ENCODE measurements around the gene PMM2.

The PMM2 gene

GRCh38 chr16:8882725-8883377 lies 85.2 kb downstream of the PMM2 start:
- POLR2A ChIA-PET = interaction anchor here (1.1 kb wide), 1 partner anchor 14 kb away, joined by 3 read pairs; the partner anchor contains the start of gene CARHSP1
- DNase-seq (ENCODE audit: extremely low spot score) = no peak
- CTCF ChIA-PET = no interaction called here
- TF ChIP-seq L3MBTL2 (conservative IDR thresholded peaks at IDR 0.05) (no peak), NFRKB (IDR thresholded peaks at IDR 0.05) (no peak), BHLHE40 (IDR thresholded peaks at IDR 0.05; ENCODE audit: borderline replicate concordance) (no peak), FOXM1 (IDR thresholded peaks at IDR 0.05; ENCODE audit: borderline replicate concordance) (no peak), TARDBP (IDR thresholded peaks at IDR 0.05) (no peak), ARNT (IDR thresholded peaks at IDR 0.05) (no peak), LEF1 (IDR thresholded peaks at IDR 0.05; ENCODE audit: borderline replicate concordance) (no peak), HDGF (IDR thresholded peaks at IDR 0.05; ENCODE audit: borderline replicate concordance) (no peak), ELF4 (IDR thresholded peaks at IDR 0.05) (no peak), FOXK2 (IDR thresholded peaks at IDR 0.05) (no peak), FOXA1 (IDR thresholded peaks at IDR 0.05) (no peak), ZNF384 (IDR thresholded peaks at IDR 0.05) (no peak), CTBP1 (IDR thresholded peaks at IDR 0.05; ENCODE audit: borderline replicate concordance) (no peak), SUZ12 (IDR thresholded peaks at IDR 0.05) (no peak), SP1 (IDR thresholded peaks at IDR 0.05) (no peak)
- TF ChIP-seq, protein P1, sequence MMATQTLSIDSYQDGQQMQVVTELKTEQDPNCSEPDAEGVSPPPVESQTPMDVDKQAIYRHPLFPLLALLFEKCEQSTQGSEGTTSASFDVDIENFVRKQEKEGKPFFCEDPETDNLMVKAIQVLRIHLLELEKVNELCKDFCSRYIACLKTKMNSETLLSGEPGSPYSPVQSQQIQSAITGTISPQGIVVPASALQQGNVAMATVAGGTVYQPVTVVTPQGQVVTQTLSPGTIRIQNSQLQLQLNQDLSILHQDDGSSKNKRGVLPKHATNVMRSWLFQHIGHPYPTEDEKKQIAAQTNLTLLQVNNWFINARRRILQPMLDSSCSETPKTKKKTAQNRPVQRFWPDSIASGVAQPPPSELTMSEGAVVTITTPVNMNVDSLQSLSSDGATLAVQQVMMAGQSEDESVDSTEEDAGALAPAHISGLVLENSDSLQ (IDR thresholded peaks at IDR 0.05) = no peak

DNA sequence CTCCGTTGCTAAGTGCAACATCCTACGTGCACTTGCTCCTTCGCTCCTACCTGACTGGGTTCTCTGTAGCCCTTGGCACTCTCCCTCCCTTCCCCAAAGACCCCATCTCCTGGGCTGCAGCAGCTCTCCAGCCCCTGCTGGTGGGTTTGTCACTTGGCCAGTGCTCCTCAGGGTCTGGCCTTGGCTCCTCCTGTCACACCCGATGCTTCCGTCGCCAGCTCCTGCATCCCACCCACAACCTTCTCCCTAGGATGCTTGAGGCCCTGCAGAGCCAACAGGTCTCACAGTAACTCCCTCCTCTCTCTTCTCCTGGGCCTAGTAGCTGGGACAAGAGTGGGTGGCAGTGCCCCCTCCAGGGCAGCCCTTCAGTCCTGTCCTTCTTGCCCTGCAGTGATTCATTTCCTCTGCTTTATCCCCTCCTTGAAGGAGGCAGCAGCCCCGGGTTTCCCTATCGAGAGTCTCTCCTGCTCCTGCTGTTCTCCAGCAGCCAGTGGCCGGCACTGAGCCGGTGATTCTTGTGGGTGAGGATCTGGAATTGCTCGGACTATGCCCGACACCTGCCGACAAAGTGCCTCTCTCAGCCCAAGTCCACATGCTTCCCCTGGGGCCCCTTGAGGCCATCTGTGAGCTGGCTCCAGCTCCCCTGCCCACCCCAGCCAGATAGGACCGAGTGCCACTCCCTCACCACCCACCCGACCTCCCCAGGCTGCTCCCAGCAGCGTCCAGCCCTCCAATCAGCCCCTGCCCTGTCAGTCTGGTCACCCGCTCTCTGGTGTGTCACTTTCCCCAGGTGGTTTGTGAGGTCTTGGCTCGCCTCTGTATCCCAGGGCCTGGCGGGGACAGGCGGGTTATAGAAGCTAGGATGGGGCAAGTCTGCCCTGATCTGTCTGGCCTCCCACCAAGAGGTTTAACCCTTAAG lies 88.3 kb downstream of the PMM2 start:
- POLR2A ChIA-PET = interaction anchor here (1.2 kb wide), 1 partner anchor 17 kb away, joined by 4 read pairs; the partner anchor contains the start of gene CARHSP1
- CTCF ChIA-PET = no interaction called here
- TF ChIP-seq NFRKB (IDR thresholded peaks at IDR 0.05) (no peak), CTBP1 (IDR thresholded peaks at IDR 0.05; ENCODE audit: borderline replicate concordance) (no peak), FOXK2 (IDR thresholded peaks at IDR 0.05) (no peak), TARDBP (IDR thresholded peaks at IDR 0.05) (no peak)
- no peak for DNase-seq (ENCODE audit: extremely low spot score)

DNA sequence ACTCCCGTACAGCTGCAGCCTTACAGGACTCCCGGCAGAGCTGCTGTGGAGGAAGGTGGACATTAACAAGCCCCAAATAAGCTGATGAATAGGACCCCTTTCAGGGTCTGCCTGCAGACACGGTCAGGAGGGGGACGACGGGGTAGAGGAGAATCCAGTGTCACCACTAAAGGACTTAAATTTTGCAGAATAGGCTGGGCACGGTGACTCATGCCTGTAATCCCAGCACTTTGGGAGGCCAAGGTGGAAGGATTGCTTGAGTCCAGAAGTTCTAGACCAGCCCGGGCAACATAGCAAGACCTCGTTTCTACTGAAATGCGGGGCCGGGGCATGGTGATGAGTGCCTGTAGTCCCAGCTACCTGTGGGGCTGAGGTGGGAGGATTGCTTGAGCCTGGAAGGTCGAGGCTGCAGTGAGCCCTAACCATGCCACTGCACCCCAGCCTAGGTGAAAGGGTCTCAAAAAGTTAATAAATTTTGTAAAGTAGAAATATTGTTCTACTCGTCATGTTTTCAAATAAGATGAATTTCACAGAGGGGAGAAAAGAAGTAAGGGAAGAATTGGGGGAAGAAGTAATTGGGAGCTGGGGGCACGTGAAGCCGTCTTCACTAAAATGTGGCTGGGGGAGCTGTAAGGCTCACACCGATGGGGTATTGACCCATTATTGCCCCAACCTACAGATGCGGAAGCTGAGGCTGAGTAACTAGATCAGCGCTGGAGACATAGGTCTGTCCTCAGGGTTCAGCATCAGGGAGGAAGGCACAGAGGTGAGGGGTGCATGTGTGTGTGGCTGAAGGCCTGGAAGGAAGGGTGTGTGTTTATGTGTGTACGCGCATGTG lies 89.2 kb downstream of the PMM2 start:
- ChIA-PET POLR2A (interaction anchor here (1.2 kb wide), 1 partner anchor 18 kb away, joined by 4 read pairs; the partner anchor contains the start of gene CARHSP1), CTCF (no interaction called here)
- no peak for TF ChIP-seq FOXM1 (IDR thresholded peaks at IDR 0.05; ENCODE audit: borderline replicate concordance)
- no peak for TF ChIP-seq LEF1 (IDR thresholded peaks at IDR 0.05; ENCODE audit: borderline replicate concordance)
- no peak for TF ChIP-seq TARDBP (IDR thresholded peaks at IDR 0.05)
- no peak for TF ChIP-seq SP1 (IDR thresholded peaks at IDR 0.05)
- no peak for TF ChIP-seq SUZ12 (IDR thresholded peaks at IDR 0.05)
- TF ChIP-seq NFRKB (IDR thresholded peaks at IDR 0.05) = no peak
- TF ChIP-seq, protein P1 (IDR thresholded peaks at IDR 0.05) = no peak
- TF ChIP-seq FOXA1 (IDR thresholded peaks at IDR 0.05) = no peak
- no peak for TF ChIP-seq ELF4 (IDR thresholded peaks at IDR 0.05)
- TF ChIP-seq L3MBTL2 (conservative IDR thresholded peaks at IDR 0.05) = no peak
- no peak for DNase-seq (ENCODE audit: extremely low spot score)

GRCh38 chr16:8887431-8887765 lies 89.8 kb downstream of the PMM2 start:
- TF ChIP-seq CTBP1 (IDR thresholded peaks at IDR 0.05; ENCODE audit: borderline replicate concordance) = no peak
- no peak for TF ChIP-seq NFRKB (IDR thresholded peaks at IDR 0.05)
- TF ChIP-seq, protein P1 (IDR thresholded peaks at IDR 0.05) = no peak
- TF ChIP-seq FOXM1 (IDR thresholded peaks at IDR 0.05; ENCODE audit: borderline replicate concordance) = no peak
- no peak for TF ChIP-seq ELF4 (IDR thresholded peaks at IDR 0.05)
- no peak for TF ChIP-seq HDGF (IDR thresholded peaks at IDR 0.05; ENCODE audit: borderline replicate concordance)
- no peak for TF ChIP-seq L3MBTL2 (conservative IDR thresholded peaks at IDR 0.05)
- no peak for TF ChIP-seq SP1 (IDR thresholded peaks at IDR 0.05)
- TF ChIP-seq LEF1 (IDR thresholded peaks at IDR 0.05; ENCODE audit: borderline replicate concordance) = no peak
- TF ChIP-seq TARDBP (IDR thresholded peaks at IDR 0.05) = no peak
- TF ChIP-seq BHLHE40 (IDR thresholded peaks at IDR 0.05; ENCODE audit: borderline replicate concordance) = no peak
- no peak for TF ChIP-seq ZNF384 (IDR thresholded peaks at IDR 0.05)
- no peak for TF ChIP-seq FOXA1 (IDR thresholded peaks at IDR 0.05)
- no peak for TF ChIP-seq FOXK2 (IDR thresholded peaks at IDR 0.05)
- ChIA-PET POLR2A (no interaction called here), CTCF (no interaction called here)
- no peak for DNase-seq (ENCODE audit: extremely low spot score)

DNA sequence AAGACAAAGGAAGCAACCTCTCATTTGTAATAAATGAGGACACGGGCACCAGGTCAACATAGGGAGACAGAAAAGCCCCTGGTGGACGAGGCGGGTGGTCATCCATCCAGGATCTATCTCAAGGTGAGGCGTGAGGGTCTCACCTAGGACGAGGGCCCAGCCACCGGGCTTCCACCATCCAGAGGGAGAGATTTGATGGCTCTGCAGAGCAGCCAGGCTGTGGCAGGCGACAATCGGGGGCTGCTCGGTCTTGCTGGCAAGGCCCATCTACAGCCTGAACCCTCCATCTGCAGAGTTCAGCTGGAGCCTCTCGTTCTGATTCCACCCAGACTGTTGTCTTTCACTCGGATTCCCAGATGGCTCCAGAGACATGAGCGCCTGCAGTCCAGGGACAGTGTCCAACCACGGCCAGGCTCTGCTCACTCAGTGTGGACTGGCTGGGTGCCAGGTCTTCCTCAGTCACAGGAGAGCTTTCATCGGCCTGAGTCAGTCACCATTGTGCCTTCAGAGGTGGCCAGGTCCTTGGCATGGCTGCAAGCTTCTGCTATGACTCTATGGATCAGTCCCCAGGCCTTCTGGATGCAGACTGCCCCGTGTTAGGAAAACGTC lies 90.4 kb downstream of the PMM2 start:
- CTCF ChIA-PET = no interaction called here

More for the DNA sequence above, 90.4 kb downstream of the PMM2 start:
- DNase-seq (ENCODE audit: extremely low spot score) = no peak
- TF ChIP-seq, protein P1 (IDR thresholded peaks at IDR 0.05) = no peak
- no peak for TF ChIP-seq FOXK2 (IDR thresholded peaks at IDR 0.05)
- no peak for TF ChIP-seq SUZ12 (IDR thresholded peaks at IDR 0.05)
- TF ChIP-seq NFRKB (IDR thresholded peaks at IDR 0.05) = no peak
- no peak for TF ChIP-seq CTBP1 (IDR thresholded peaks at IDR 0.05; ENCODE audit: borderline replicate concordance)
- TF ChIP-seq LEF1 (IDR thresholded peaks at IDR 0.05; ENCODE audit: borderline replicate concordance) = no peak
- TF ChIP-seq SP1 (IDR thresholded peaks at IDR 0.05) = no peak
- TF ChIP-seq ZNF384 (IDR thresholded peaks at IDR 0.05) = no peak
- no peak for TF ChIP-seq HDGF (IDR thresholded peaks at IDR 0.05; ENCODE audit: borderline replicate concordance)
- TF ChIP-seq BHLHE40 (IDR thresholded peaks at IDR 0.05; ENCODE audit: borderline replicate concordance) = no peak
- TF ChIP-seq FOXA1 (IDR thresholded peaks at IDR 0.05) = no peak
- no peak for TF ChIP-seq ELF4 (IDR thresholded peaks at IDR 0.05)
- TF ChIP-seq L3MBTL2 (conservative IDR thresholded peaks at IDR 0.05) = no peak
- POLR2A ChIA-PET = no interaction called here
